ENCODE data around the gene ZNF649.

Gene ZNF649

DNA sequence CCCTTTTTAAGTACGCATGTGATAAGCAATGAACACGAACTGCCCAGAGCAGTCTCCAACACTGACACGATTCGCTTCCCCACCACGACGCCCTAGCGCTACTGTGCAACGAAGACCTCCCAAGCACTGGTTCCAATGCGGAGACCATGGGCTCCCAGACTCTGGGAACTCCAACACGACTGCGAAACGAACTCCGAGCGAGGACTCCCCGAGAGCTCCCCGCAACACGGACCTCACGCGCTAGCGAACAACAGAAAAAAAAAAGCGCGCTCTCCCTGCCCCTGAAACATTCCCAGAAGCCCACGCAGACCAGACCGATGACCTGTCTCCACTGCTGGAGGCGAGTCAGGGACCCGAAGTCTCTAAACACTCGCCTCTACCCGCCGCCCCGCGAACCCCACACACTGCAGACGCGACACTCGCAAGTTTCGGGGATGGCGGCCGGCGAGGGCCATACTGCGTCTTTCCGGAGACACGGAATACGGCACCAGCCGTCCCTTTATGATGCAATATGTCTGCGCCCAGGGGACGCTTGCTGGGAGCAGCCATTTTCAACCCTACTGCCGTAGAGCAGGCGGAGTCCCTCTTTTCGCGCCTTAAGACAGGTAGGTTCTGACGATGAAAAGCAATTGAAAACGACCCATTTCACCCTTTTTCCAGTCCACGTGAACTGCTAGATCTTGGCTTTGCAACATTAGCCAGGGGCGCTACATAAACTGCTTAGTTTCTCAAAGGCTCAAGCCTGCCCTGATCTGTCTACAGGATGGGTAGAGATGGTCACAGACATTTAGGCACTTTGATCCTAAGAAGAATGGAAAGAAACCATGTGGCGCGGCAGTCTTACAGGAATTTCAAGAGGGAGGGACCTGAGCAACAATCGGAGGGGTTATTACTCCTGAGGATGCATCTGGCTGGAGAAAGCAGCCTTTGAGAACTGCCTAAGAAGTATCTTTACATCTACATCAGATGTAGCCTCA lies 17.0 kb downstream of the ZNF649 start, which contains the start of gene ZNF577:
Gene ZNF577 (minus strand): TSS at position 430 of the 977 bp plus-strand sequence. CDS start 7,569 bp downstream, outside the sequence.
- peak; percentile 66 for FAIRE-seq

DNA sequence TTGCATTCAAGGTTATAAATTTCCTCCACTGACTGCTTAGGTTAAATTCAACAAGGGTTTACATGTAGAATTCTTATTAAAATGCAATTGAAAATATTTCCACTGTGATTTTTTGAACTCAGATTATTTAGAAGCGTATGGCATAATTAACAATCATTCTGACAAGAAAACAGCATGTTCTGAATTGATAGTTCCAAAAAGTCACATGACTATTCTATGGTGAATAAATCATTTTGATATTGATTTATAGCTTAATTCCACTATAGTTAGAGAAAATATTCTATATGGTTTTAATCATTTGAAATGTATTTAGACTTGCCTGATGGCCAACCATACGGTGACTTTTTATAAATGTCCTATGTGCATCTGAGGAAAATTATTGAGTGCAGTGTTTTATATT lies 20.1 kb downstream of the ZNF649 start:
- no peak for FAIRE-seq

DNA sequence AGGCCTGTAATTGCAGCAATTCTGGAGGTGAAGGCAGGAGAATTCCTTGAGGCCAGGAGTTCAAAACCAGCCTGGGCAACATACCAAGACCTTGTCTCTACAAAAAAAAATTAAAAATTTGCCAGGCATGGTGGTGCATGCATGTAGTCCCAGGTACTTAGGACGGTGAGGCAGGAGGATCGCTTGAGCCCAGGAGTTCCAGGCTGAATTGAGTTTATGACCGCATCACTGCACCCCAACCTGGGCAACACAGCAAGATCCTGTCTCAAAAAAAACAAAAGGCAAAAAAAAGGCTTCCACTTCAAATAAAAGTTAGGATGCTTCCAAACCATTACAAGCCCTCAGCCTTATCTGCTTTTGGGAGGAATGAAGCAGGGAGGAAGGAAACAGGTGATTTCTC lies 22.3 kb downstream of the ZNF649 start:
- FAIRE-seq = no peak

DNA sequence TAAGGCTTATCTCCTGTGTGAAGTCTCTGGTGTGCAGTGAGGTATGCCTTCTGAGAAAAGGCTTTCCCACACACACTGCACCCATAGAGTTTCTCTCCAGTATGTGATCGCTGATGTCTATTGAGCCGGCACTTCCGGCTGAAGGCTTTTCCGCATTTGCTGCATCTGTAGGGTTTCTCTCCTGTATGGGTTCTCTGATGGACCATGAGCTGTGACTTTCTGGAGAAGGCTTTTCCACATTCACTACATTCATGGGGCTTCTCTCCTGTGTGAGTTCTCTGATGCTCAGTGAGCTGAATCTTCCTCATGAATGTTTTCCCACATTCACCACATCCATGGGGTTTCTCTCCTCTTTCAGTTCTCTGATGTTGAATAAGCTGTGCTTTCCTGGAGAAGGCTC lies 31.7 kb downstream of the ZNF649 start:
- no peak for FAIRE-seq

DNA sequence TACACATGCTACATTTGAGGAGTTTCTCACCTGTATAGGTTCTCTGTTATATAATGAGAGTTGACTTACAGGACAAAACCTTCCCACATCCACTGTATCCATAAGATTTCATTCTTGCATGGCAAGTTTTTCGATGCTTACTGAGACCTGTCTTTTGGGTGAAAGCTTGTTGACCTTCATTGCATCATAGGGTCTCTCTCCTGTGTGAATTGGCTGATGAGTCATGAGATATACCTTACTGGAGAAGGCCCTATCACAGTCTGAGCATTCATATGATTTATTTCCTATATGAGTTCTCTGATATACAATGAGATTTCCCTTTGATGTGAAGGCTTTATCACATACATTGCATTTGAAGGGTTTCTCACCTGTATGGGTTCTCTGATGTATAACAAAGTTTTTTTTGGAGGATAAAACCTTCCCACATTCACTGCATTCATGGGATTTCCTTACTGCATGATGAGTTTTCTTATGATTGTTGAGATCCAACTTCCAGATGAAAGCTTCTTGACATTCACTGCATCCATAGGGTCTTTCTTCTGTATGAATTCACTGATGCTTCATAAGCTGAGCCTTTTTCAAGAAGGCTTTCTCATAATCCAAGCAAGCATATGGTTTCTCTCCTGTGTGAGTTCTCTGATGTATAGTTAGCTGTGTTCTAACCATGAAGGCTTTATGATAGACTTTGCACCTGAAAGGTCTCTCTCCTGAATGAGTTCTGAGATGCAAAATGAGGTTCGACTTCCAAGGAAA lies 42.8 kb downstream of the ZNF649 start:
- FAIRE-seq = no peak
